D721Med (cell line): ENCODE data around the gene PXYLP1.
"Not testable (repeated sequence)": the region's sequence is repeated elsewhere in the genome, so short reads cannot be mapped to it uniquely, and the experiment has no call there.

ENCODE experiments used
- DNase-seq: peaks from one replicate; pipeline ENCODE4 v3.0.0; 2011; ENCODE audit warnings: low spot score; ENCODE audit not compliant: insufficient read length
- FAIRE-seq: peaks from 2 replicates; lab custom pipeline; 2011; peaks lifted over from hg19 to GRCh38; lab: Jason Lieb, UNC
- CTCF ChIP-seq: IDR thresholded peaks from 2 replicates; pipeline ENCODE4 v1.5.1; 2012; ENCODE audit warnings: mild to moderate bottlenecking, control low read depth; ENCODE audit not compliant: insufficient read depth; ENCODE audit errors: missing control alignments

Gene PXYLP1

GRCh38 chr3:141311496-141312353, 80.1 kb downstream of the PXYLP1 start:
- FAIRE-seq (no peak), DNase-seq (peak; percentile 97)
- TF ChIP-seq CTCF = peak; percentile 75

GRCh38 chr3:141312354-141313092, 80.9 kb downstream of the PXYLP1 start:
- no peak for TF ChIP-seq CTCF
- FAIRE-seq (no peak), DNase-seq (no peak)

GRCh38 chr3:141313093-141313683, 81.6 kb downstream of the PXYLP1 start:
- DNase-seq (no peak), FAIRE-seq (no peak)

GRCh38 chr3:141314415-141314814, 82.8 kb downstream of the PXYLP1 start:
- not testable (repeated sequence) for FAIRE-seq, DNase-seq

More at GRCh38 chr3:141313093-141313683, 81.6 kb downstream of the PXYLP1 start:
- TF ChIP-seq CTCF = no peak

- DNase-seq (no peak), FAIRE-seq (no peak)
- TF ChIP-seq CTCF = no peak
Observed at GRCh38 chr3:141316851-141317250, 85.2 kb downstream of the PXYLP1 start.

- TF ChIP-seq CTCF = no peak
- FAIRE-seq = no peak
- DNase-seq = no peak
Observed at GRCh38 chr3:141320399-141321108, 88.9 kb downstream of the PXYLP1 start.

GRCh38 chr3:141321109-141321497, 89.5 kb downstream of the PXYLP1 start:
- FAIRE-seq (no peak), DNase-seq (no peak)
- no peak for TF ChIP-seq CTCF
